SH-SY5Y (cell line): Measurements from ENCODE around the gene LRRC18.

Experiments
- GATA2 ChIP-seq: IDR thresholded peaks from 2 replicates; pipeline ENCODE4 v1.6.1; 2011; ENCODE audit warnings: mild to moderate bottlenecking, low read depth, low read length
- GATA3 ChIP-seq: IDR thresholded peaks from 2 replicates; pipeline ENCODE4 v1.6.1; 2011; ENCODE audit warnings: low read depth, mild to moderate bottlenecking, low read length, moderate library complexity

Gene LRRC18

DNA sequence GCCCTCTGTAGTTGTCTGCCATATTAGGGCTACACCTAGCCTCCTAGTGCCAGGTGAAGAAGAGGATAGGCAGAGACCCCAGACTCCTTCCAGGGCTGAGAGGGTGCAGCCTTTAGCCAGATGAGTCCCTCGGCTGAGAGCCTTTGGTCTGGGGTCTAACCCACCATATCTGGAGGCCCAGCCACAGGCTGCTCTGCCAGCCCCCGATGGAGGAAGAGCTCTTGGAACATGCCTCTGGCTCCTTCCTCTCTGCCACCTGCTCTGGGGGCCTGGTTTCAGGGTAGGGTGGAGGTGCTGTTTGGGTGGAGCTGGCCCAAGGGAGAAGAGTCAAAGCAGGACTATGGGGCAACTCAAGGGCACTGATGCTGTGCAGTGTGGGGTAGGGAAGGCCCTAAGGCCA is 1.4 kb downstream of the LRRC18 start:
- TF ChIP-seq GATA3 = no peak
- TF ChIP-seq GATA2 = no peak

DNA sequence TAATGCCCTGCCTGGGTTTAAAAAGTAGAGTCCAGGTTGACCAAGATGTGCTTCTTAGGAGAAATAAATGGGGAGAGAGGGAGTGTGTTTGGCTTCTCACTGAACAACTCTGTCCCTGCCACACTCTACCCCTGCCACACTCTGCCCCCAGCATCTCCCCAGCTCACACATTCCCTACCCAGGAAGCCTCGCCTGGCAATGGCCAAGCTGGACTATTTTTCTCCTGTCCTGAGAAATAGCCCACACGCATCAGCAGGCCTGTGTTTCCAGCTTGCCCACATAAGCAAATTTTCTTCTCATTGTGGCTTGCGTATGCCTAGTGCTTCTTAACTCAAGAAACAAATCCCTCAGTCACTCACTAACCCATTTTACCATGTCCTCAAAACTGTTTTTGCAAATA is 1.8 kb downstream of the LRRC18 start:
- TF ChIP-seq GATA2 (no peak), GATA3 (no peak)

DNA sequence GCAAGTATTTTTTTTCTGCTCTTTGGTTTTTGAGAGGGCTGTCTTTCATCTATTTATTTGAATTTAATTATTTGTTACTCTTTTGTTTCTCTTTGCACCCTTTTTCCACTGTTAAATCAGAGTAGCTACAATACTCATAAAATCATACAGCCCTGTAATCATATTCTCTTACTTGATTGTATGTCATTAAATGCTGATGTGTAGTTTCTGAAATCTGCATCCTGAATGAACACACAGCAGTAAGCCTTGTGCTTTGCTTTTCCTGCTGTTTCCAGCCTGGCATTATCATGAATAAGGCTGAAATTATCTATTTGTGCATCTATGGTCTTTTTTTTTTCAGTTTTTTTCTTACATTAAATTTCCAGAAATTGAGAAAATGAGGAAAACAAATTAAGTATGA is 4.1 kb downstream of the LRRC18 start:
- no peak for TF ChIP-seq GATA2
- no peak for TF ChIP-seq GATA3

DNA sequence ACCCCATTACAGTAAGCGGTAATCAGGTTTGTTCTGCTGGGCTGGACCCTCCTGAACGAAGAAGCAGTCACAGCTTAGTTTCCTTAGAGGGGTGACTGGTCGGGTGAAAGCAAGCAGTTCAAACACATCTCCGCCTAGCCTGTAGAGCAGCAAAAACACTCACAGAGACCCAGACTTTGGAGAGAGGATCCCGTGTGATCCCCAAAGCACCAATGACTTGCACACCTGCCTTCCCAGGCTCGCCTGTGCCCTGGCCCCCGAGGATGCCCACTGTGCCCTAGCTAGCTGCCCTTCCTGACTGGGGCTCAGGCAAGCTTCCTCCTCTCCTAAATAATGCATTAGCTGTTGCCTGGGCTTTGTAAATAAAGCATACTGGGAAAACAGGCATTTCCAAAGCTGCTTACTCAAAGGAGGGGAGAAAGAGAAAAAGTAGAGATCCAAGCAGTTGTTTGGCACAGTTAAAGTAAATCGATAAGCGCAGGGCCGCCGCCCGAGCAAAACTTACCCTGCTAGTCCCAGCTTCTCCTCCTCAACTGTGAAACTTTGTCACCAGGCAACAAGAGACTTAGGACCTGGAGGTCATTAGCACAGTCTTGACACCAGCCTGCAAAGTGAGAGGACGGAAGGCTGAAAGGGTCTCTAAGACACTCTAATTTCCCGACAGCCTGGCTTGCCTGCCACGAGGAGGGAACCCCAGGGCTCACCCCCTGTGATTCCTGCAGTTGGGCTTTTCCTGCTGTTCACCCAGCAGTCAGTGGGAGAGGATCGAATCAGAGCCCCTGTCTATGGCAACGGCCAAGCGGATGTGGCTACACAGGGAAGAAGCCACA is 4.8 kb downstream of the LRRC18 start:
- TF ChIP-seq GATA2 (no peak), GATA3 (no peak)

DNA sequence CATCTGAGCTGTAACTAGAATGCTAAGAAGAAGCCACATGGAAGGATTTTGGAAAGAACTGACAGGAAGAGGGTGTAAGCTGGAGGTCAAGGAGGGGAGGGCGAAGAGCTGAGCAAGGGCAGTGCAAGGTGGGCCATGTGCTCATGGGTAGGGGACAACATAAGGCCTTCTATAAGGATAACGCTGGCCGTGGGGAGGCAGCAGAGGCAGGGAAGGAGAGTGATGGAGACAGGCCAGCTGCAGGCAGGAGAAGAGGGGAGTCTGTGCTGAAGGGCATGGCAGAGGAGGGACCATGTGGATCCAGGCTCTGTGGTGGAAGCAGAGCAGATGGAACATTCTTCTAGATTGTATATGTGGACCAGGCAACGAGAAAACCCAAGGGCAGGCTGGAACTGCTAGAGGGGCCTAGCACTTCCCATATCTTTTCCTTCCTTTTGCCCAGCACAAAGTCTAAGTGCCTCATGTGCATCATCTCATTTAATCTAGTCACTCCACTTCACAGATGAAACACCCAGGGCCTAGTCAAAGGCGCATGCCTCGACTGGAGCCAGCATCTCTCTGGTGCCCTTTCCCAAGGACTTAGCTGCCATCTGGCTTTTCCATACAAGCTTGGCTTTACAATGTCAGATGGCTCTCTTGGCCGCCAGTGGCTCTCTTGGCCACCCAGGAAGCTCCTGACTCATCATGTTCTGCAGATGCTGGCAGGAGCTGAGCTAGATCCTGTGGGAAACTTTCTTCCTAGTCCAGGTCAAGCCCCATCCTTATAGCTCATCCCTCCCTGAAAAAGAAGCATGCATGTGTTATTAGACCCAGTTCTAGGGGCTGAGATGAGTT is 6.6 kb downstream of the LRRC18 start:
- TF ChIP-seq GATA3 = no peak
- no peak for TF ChIP-seq GATA2

DNA sequence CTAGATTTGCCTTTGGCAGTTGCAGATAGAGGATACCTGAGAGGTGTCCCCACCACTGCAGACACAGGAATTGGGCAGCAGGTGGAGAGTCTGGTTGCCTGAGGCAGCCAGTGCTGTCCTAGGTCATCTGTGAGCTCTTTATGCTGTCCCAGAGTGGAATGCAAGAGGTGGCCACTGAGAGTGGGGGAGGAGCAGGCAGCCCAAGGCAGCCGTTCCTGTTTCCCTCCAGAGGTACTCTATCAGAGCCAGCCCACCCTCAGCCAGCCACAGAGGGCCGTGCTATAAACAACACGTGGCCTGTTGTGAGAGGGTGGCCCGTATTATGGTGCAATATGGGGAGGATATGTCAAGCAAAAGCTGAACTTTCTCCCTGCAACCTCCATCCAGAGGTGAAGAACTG is 8.5 kb downstream of the LRRC18 start:
- TF ChIP-seq GATA3 (no peak), GATA2 (no peak)

DNA sequence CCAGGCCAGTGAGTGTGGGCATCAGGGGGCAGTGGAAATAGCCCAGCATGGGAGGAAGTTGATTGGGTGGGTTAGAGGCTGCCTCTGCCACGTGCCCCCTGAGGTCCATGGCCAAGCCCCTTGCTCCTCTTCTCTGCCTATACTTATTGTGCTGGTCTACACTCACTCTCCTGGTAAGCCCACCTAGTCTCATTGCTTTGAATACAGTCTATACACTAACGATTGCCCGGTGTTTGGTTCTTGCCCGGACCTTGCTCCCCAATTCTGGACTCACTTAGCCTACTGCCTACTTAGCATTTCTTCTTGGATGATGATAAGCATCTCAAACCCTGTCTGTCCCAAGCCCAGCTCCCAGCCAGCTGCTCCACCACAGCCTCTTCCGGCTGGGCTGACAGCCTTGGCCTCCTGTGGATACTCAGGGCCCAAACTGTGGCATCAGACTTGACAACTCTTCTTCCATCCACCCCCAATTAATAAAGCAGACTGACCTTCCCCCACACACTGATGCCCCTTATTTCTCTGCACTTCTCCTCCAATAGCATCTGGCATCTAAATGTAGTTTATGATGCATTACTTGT is 10.1 kb downstream of the LRRC18 start:
- TF ChIP-seq GATA2 (no peak), GATA3 (no peak)

DNA sequence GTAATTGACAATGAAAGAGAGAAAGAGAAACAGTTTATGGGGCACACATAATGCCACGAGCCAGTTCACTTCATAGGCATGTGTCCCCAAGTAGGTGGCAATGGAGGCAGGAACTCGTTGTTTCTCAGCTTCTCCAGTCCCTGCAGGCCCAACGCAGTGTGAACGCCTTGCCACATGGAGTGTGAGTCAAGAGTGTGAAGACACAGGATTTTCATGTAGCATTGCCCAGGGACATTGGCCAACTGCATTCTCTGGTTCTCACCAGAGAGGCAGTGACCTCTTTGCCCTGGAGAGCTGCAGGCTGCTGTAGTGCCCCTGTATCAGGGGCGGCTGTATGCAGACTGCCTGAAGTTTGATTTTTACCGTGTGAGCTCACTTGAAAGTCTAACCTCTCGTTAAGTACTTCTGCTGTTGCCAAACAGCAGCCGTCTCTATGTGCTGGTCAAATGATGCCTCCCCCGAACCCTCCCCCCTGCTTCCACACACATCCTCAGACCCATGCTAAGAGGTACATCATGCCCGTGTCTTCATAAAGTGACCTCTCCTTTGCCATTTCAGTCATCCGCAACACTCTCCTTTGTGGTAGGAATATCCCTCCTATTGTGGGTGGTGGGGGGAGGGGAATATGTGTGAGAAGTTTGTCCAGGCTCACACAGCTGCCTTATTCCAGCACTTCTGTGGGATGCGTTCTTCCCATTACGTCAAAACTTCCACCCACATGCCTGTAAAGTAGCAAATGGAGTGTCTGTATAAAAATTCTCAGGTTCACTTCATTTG is 12.7 kb downstream of the LRRC18 start:
- TF ChIP-seq GATA2 = no peak
- TF ChIP-seq GATA3 = no peak

DNA sequence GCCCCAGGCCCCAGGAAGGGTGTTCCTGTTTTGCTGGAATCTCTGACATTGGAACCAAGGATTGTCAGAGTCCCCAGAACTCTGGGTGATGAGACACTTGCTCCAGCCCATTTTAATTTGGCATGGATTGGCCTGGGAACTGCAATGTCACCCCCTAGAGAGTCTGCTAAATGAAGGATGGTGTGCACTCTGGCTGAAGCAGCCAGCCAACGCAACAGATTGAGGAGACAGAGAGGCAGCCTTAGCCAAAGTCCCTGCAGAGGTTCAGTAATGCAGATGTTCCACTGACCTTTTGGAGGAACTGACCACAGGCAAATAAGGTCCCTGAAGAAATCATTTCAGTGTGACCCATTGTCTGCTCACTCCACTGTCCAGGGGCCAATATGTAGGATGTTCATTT is 13.4 kb downstream of the LRRC18 start:
- TF ChIP-seq GATA2 (no peak), GATA3 (no peak)

DNA sequence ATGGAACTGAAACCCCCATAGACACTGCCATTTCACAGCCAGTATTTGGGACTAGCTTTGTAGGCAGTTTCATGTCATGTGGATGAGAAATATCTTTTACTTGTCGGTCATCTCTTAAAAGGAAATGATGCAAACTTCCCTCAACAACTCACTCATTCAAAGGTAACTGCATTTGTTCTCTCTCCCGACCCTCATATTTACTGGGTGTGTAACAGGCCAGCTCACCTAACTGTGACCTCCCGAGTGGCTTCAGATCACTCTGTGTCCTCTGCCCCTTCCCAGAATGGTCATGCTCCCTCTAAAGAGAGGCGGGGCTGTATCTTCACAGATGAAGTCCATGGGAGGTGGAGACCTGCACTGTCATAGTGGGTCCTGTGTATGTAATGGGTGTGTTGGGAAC is 14.7 kb downstream of the LRRC18 start:
- TF ChIP-seq GATA2 = no peak
- TF ChIP-seq GATA3 = no peak

DNA sequence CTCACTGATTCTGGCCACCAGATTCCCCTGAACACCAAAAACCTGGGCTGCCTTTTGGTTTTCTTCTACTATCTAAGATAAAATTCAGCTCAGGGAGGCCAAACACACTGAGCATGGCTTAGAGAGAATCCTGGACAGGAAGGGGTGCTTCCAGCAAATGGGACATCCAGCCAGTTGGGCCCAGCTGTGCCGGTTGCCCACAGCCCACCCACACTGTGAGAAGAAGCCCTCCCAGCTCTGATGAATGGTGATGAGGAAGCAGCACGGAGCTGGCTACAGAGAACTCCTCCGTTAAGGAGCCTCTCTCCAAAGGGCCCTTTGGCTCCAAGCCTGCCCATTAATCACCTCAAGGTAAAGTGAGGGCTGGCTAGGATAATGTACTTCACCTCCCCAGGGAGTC is 15.9 kb downstream of the LRRC18 start:
- no peak for TF ChIP-seq GATA2
- TF ChIP-seq GATA3 = no peak

DNA sequence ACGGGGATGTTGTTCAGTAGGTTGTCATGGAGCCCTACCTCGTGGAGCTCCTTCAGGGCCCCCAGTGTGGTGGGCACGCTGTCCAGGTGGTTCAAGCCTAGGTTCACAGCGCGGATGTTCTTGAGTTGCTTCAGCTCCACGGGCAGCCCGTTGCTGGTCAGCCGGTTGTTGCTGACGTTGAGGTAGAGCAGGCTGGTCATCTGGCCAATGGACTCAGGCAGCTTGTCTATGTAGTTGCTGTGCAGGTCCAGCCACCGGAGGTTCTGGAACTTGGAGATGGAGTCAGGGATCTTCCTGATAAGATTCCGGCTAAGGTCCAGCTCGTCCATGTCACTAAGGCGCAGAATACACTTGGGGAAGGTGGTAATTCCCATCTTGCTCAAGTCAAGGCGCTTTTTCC is 26.0 kb downstream of the LRRC18 start:
- TF ChIP-seq GATA2 (no peak), GATA3 (no peak)

DNA sequence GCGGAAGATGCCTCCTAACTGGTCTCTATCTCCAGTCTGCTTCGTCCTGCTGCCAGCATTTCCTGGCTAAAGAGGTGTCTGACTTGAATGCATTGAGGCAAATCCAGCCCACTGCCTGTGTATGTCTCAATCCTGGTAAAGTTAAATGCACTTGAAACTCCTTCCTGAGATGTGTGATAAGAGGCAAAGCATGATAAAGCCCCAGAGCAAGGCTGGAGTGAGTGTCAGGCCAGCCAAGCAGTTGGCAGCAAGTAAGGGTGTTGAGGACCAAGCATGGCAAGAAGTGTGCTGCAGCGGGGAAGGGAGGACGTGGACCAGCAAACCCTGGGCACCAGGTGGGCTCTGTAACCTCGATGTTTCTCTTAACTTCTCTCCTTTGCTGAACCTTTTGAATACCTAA is 29.1 kb downstream of the LRRC18 start:
- TF ChIP-seq GATA3 (no peak), GATA2 (no peak)

DNA sequence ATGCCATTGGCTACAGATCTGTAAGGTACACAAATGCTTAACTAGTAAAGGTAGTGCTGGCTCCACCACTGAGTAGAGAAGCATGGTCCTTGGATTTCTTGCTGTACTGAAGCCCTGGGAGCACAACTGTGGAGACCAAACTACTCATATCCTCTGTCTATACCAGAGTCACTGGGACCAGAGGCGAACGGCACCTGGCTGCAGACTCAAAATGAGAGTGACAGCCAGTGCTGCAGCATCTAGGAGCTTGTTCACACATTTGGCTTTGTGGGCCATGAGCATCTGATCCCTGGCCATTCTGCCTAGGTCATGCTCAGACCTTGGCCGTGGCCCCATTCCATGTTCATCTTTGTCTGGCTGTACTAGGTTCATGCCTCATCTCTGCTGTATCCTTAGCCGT is 31.9 kb downstream of the LRRC18 start:
- TF ChIP-seq GATA2 = no peak
- TF ChIP-seq GATA3 = no peak

DNA sequence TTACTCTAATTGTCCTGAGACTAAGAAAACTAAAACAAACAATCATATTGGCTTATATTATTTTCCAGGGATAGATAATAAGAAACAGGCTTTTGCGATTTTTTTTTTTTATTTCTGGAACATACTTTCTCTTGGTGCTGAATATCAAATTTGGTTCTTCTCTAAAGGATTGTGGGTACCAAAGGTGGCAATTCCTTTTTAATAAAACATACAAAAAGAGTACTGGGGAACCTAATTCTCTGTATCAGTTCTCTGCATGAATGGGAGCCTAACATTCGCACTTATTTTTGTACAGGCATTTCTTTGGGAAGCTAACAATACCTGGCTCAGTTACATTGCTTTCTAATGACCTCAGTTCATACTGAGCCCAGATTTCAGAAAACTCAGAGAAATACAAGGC is 32.8 kb downstream of the LRRC18 start:
- TF ChIP-seq GATA3 (no peak), GATA2 (no peak)
